Smooth muscle cell (in vitro differentiated cells): ENCODE results near the gene ZNF605. TPM values are rescaled to one million over a fixed set of nuclear protein-coding genes. Genes with fewer than 3 reads are reported as not detected.
"Not testable (repeated sequence)": the region's sequence is repeated elsewhere in the genome, so short reads cannot be mapped to it uniquely, and the experiment has no call there.

Experiments used
- DNase-seq: peaks from one replicate; lab custom pipeline; 2025; ENCODE audit not compliant: unreplicated experiment; lab: John Stamatoyannopoulos, UW
- H2AFZ ChIP-seq: fragments of 200-600 bp; sonication (generic); 2 replicates; pipeline ENCODE4 v1.6.0; 2016; ENCODE audit warnings: antibody characterized with exemption, low read depth, mild to moderate bottlenecking
- H3F3A ChIP-seq: fragments of 200-600 bp; sonication (generic); 2 replicates; pipeline ENCODE4 v1.6.0; 2017; ENCODE audit warnings: antibody characterized with exemption, low read depth
- H3K27ac ChIP-seq: fragments of 200-600 bp; sonication (generic); 2 replicates; pipeline ENCODE4 v1.5.1; 2016; ENCODE audit warnings: low read depth, mild to moderate bottlenecking
- H3K27me3 ChIP-seq: fragments of 200-600 bp; sonication (generic); 2 replicates; pipeline ENCODE4 v1.6.1; 2016; ENCODE audit warnings: low read depth, mild to moderate bottlenecking
- H3K36me3 ChIP-seq: fragments of 200-600 bp; sonication (generic); 2 replicates; pipeline ENCODE4 v1.5.1; 2016; ENCODE audit warnings: low read depth
- H3K4me1 ChIP-seq: fragments of 200-600 bp; sonication (generic); 2 replicates; pipeline ENCODE4 v1.5.1; 2016; ENCODE audit warnings: low read depth
- H3K4me2 ChIP-seq: fragments of 200-600 bp; sonication (generic); 2 replicates; pipeline ENCODE4 v1.6.0; 2016; ENCODE audit warnings: mild to moderate bottlenecking
- H3K4me3 ChIP-seq: fragments of 200-600 bp; sonication (generic); 2 replicates; pipeline ENCODE4 v1.5.1; 2016; ENCODE audit warnings: mild to moderate bottlenecking
- H3K79me2 ChIP-seq: fragments of 200-600 bp; sonication (generic); 2 replicates; pipeline ENCODE4 v1.6.0; 2016; ENCODE audit warnings: low read depth, mild to moderate bottlenecking
- H3K9ac ChIP-seq: fragments of 200-600 bp; sonication (generic); 2 replicates; pipeline ENCODE4 v1.6.0; 2016; ENCODE audit warnings: low read depth
- H3K9me3 ChIP-seq: fragments of 200-600 bp; sonication (generic); replicated peaks from 2 replicates; pipeline ENCODE4 v1.5.1; 2016; ENCODE audit warnings: low read depth
- H4K20me1 ChIP-seq: fragments of 200-600 bp; sonication (generic); 2 replicates; pipeline ENCODE4 v1.6.0; 2016; ENCODE audit warnings: low read depth
- CTCF ChIP-seq: fragments of 200-600 bp; sonication (generic); IDR thresholded peaks from 2 replicates; pipeline ENCODE4 v1.5.1; 2017; ENCODE audit warnings: borderline replicate concordance, mild to moderate bottlenecking, antibody characterized with exemption; ENCODE audit not compliant: insufficient read depth, poor library complexity, severe bottlenecking
- WGBS: methylation state at CpG from one replicate; pipeline ENCODE4 v1.1.7; 2016; ENCODE audit warnings: low lambda C conversion rate; 5-methylcytosine and 5-hydroxymethylcytosine counted together
- polyA plus RNA-seq: library from polyadenylated mRNA; unstranded; fragments of >200 nt; fragmentation: Nextera tagmentation; extraction: Ambion mirVana; gene quantifications from 2 replicates; pipeline ENCODE4 v1.2.1, GENCODE V29; 2016
- total RNA-seq: library from RNA; depleted of rRNA; stranded (reverse); fragments of >200 nt; gene quantifications from 2 replicates; pipeline ENCODE4 v1.2.3, GENCODE V29; 2014

Gene ZNF605
- total and polyA plus RNA-seq, 2 experiments from 2014 or later = 6.3 to 9.7 TPM

GRCh38 chr12:132940071-132940719 is 15.9 kb downstream of the ZNF605 start:
- Histone ChIP-seq H3K27ac (no peak overlapping the region), H3K36me3 (peaks cover 41% of the 10 kb centered on the region), H3K9ac (no peak overlapping the region), H3K27me3 (no peaks in the 10 kb centered on the region), H3K4me1 (no peaks in the 10 kb centered on the region), H3F3A (no peaks in the 10 kb centered on the region), H2AFZ (no peak overlapping the region), H4K20me1 (no peaks in the 10 kb centered on the region), H3K4me3 (no peak overlapping the region), H3K4me2 (no peak overlapping the region), H3K79me2 (no peaks in the 10 kb centered on the region), H3K9me3 (peaks cover 59% of the 10 kb centered on the region)
- TF ChIP-seq CTCF = no peak
- 99% methylated on average over 15 of the region's 15 CpGs for WGBS
- no peak for DNase-seq

- H3K9ac ChIP-seq, H3K4me2 ChIP-seq, DNase-seq, H4K20me1 ChIP-seq, H2AFZ ChIP-seq, H3F3A ChIP-seq, H3K27ac ChIP-seq, H3K79me2 ChIP-seq, H3K4me3 ChIP-seq, H3K27me3 ChIP-seq, H3K4me1 ChIP-seq: not testable (repeated sequence)
- Histone ChIP-seq H3K36me3 (peaks cover 28% of the 10 kb centered on the region), H3K9me3 (peaks cover 51% of the 10 kb centered on the region)
- 100% methylated on average over 5 of the region's 25 CpGs for WGBS
Observed at GRCh38 chr12:132938807-132939206, 17.3 kb downstream of the ZNF605 start.

- no peak overlapping the region for H2AFZ ChIP-seq
- H4K20me1 ChIP-seq = no peaks in the 10 kb centered on the region
- 100% methylated on average over 2 of the region's 2 CpGs for WGBS
- H3K79me2 ChIP-seq = no peaks in the 10 kb centered on the region
- no peaks in the 10 kb centered on the region for H3K4me1 ChIP-seq
- H3K9ac ChIP-seq = no peak overlapping the region
- H3K4me3 ChIP-seq = no peak overlapping the region
- no peaks in the 10 kb centered on the region for H3K27me3 ChIP-seq
- H3K36me3 ChIP-seq = peaks cover 26% of the 10 kb centered on the region
- TF ChIP-seq CTCF = no peak
- H3F3A ChIP-seq = no peaks in the 10 kb centered on the region
- no peak overlapping the region for H3K4me2 ChIP-seq
- H3K27ac ChIP-seq = no peak overlapping the region
- no peak for DNase-seq
- H3K9me3 ChIP-seq = peaks cover 50% of the 10 kb centered on the region
Observed at GRCh38 chr12:132937476-132937875, 18.6 kb downstream of the ZNF605 start.

GRCh38 chr12:132936921-132937320 is 19.2 kb downstream of the ZNF605 start:
- H3K4me3 ChIP-seq, H3K27ac ChIP-seq, DNase-seq, H4K20me1 ChIP-seq, H3K27me3 ChIP-seq, H3K79me2 ChIP-seq, H3K9ac ChIP-seq, H3K4me1 ChIP-seq, H2AFZ ChIP-seq, H3K4me2 ChIP-seq, H3F3A ChIP-seq: not testable (repeated sequence)
- WGBS = over 99% methylated on average over 8 of the region's 8 CpGs
- Histone ChIP-seq H3K36me3 (peaks cover 26% of the 10 kb centered on the region), H3K9me3 (peaks cover 49% of the 10 kb centered on the region)
